Neural crest cell (in vitro differentiated cells): ENCODE results near the gene GJA3. TPM values are rescaled to one million over a fixed set of nuclear protein-coding genes. Genes with fewer than 3 reads are reported as not detected.

ENCODE experiments used
- DNase-seq: peaks from one replicate; pipeline ENCODE4 v3.0.0; 2021; ENCODE audit warnings: low read depth, mixed read lengths, low spot score
- H3K27ac Mint-ChIP-seq: one replicate; pipeline ENCODE4 v1.8.0; 2021; ENCODE audit warnings: mild to moderate bottlenecking, mixed read lengths; ENCODE audit not compliant: unreplicated experiment
- H3K27me3 Mint-ChIP-seq: 2 replicates; pipeline ENCODE4 v1.8.0; 2021; ENCODE audit warnings: low read depth, mild to moderate bottlenecking, mixed read lengths
- H3K36me3 Mint-ChIP-seq: 2 replicates; pipeline ENCODE4 v1.8.0; 2021; ENCODE audit warnings: low read depth, mild to moderate bottlenecking, mixed read lengths
- H3K4me1 Mint-ChIP-seq: 2 replicates; pipeline ENCODE4 v1.8.0; 2021; ENCODE audit warnings: mixed read lengths
- H3K4me3 Mint-ChIP-seq: one replicate; pipeline ENCODE4 v1.8.0; 2021; ENCODE audit warnings: mild to moderate bottlenecking, mixed read lengths
- H3K9me3 Mint-ChIP-seq: 2 replicates; pipeline ENCODE4 v1.8.0; 2021; ENCODE audit warnings: mixed read lengths
- total RNA-seq: library from RNA; stranded (reverse); gene quantifications from 2 replicates; pipeline ENCODE4 v1.2.1, GENCODE V29; 2021
- TF ChIP-seq, protein P1 (sequence below): fragments of 200-600 bp; sonication (generic); conservative IDR thresholded peaks from 2 replicates; pipeline ENCODE4 v1.5.0; 2021; ENCODE audit warnings: antibody characterized with exemption, mild to moderate bottlenecking

Gene GJA3
- total RNA-seq, 1 donor from 2014 or later, result not detected

DNA sequence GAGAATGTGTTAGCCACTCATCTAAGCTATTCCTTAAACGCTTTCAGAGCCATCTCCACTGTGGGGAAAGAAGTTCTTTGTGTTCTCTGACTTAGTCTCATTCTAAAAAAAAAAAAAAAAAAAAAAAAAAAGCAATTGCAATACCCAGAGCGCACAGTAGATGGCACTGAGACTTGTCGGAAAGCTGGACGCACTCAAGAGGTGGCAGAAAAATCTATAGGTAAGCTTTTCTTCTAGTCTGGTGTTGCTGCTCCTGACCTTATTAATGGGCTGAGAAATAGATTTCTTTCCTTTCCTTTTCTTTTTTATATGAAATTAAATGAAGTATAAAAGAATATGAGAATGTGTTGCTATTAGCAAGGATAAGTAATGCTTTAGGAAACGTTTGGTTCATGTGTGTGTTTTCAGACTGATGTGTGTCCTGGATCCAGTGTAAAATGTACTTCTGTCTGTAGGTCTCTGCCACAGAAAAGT lies 36.5 kb upstream of the GJA3 start:
- no peak overlapping the region for H3K4me3 Mint-ChIP-seq
- no peak overlapping the region for H3K27ac Mint-ChIP-seq
- peaks cover 3% of the 10 kb centered on the region for H3K36me3 Mint-ChIP-seq
- H3K4me1 Mint-ChIP-seq, result peaks cover 6% of the 10 kb centered on the region
- H3K9me3 Mint-ChIP-seq, result peaks cover 4% of the 10 kb centered on the region
- no peak for DNase-seq
- TF ChIP-seq, protein P1, sequence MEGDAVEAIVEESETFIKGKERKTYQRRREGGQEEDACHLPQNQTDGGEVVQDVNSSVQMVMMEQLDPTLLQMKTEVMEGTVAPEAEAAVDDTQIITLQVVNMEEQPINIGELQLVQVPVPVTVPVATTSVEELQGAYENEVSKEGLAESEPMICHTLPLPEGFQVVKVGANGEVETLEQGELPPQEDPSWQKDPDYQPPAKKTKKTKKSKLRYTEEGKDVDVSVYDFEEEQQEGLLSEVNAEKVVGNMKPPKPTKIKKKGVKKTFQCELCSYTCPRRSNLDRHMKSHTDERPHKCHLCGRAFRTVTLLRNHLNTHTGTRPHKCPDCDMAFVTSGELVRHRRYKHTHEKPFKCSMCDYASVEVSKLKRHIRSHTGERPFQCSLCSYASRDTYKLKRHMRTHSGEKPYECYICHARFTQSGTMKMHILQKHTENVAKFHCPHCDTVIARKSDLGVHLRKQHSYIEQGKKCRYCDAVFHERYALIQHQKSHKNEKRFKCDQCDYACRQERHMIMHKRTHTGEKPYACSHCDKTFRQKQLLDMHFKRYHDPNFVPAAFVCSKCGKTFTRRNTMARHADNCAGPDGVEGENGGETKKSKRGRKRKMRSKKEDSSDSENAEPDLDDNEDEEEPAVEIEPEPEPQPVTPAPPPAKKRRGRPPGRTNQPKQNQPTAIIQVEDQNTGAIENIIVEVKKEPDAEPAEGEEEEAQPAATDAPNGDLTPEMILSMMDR, result peak; percentile 79
- peaks cover 48% of the 10 kb centered on the region for H3K27me3 Mint-ChIP-seq

DNA sequence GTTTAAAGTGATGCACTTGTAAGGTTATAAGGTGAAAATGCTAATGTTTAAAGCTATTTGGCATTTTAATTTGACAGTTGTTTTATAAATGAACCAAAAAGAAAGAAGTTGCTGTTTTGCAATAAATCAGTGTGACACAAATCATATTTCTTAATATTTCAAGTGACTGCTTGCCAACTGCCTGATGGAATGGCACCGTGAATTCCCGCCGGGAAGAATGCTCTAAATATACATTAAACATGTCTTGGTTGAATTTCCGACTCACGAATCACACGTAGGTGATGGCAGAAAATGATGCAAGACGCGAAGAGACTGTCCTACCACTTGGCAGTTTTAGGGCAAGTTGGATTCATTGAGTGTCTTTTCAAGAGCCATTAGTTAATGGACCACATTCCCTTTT lies 34.9 kb upstream of the GJA3 start:
- no peak for DNase-seq
- H3K27me3 Mint-ChIP-seq, result peaks cover 64% of the 10 kb centered on the region
- TF ChIP-seq, protein P1, result no peak
- no peaks in the 10 kb centered on the region for H3K36me3 Mint-ChIP-seq
- H3K9me3 Mint-ChIP-seq, result peaks cover 4% of the 10 kb centered on the region
- H3K27ac Mint-ChIP-seq, result no peak overlapping the region
- H3K4me3 Mint-ChIP-seq, result peak overlapping the region; percentile 5
- H3K4me1 Mint-ChIP-seq, result peaks cover 9% of the 10 kb centered on the region

DNA sequence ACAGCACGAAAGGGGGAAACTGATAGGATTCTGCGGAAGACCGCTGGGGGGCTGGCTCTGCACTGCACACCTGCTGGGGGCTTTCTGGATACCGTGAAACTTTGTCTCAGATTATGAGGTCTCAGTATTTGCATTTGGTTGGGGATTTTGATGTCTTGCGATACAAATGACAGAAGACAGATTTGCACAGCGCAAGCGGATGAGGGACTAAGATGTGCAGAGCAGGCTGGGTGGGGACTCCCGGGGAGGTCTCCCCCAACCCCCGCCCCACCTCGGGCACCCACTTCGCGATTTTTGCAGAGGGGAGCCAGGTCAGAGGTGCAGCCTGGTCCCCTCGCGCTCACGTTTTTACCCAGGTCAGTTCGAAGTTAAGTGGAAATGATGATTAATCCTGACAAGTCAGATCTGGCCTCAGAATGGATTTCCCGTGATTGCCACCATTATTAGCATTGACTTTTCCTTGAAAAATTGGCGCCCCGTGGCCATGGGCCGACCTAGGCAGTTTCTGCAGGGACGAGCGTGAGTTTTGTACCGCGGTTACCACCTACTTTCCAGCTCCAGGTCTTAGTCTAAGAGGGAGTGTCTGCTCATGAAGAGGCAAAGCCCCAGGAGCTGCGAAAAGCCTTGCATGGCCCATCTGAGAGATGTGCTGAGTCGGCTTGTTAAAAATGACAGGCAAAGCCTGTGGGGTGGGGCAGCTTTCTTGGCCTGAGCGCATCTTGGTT lies 33.2 kb upstream of the GJA3 start:
- Mint-ChIP-seq H3K27ac (no peak overlapping the region), H3K27me3 (peaks cover 81% of the 10 kb centered on the region)

DNA sequence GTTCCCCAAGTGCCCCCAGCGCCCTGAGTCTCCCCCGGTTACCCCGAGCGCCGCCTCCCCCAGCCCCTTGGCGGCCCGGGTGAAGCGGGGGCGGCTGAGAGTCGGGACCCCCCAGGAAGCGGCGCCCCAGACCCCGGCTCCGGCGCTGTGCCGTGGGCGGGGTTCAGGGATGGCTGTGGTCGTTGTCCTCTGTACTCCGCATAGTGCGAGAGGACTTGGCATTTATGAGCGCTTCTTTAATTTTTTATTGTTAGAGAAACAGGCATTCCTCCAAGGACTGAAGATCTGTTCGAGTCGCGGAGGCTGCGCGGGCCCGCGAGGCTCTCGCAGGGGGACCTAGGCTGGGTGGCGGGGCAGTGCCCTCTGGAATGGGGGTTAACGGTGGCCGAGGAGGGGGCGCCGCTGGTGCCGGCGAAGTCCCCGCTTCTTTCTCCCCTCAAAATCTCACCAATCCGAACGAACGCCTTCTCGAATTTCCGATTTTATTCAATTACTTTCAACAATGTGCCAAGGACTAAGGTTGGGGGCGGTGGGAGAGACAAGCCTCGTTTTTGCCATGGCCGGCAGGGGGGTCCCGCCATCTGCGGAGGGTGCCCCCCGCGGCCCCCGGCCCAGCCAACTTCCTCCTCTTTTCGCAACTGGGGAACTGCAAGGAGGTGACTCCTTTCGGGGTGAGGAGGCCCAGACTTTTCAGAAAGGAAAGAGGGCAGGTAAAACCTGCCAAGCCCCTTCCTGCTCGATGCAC lies 32.5 kb upstream of the GJA3 start:
- no peak for DNase-seq
- H3K27ac Mint-ChIP-seq, result no peak overlapping the region
- peak overlapping the region; percentile 61 for H3K4me3 Mint-ChIP-seq
- H3K9me3 Mint-ChIP-seq, result no peaks in the 10 kb centered on the region
- TF ChIP-seq, protein P1, result no peak
- no peaks in the 10 kb centered on the region for H3K36me3 Mint-ChIP-seq
- H3K27me3 Mint-ChIP-seq, result peaks cover 86% of the 10 kb centered on the region
- peaks cover 9% of the 10 kb centered on the region for H3K4me1 Mint-ChIP-seq

More for the DNA sequence above, 33.2 kb upstream of the GJA3 start:
- Mint-ChIP-seq H3K4me1 (peaks cover 9% of the 10 kb centered on the region), H3K4me3 (peak overlapping the region; percentile 61), H3K9me3 (no peaks in the 10 kb centered on the region), H3K36me3 (no peaks in the 10 kb centered on the region)
- DNase-seq, result no peak
- TF ChIP-seq, protein P1, result no peak

DNA sequence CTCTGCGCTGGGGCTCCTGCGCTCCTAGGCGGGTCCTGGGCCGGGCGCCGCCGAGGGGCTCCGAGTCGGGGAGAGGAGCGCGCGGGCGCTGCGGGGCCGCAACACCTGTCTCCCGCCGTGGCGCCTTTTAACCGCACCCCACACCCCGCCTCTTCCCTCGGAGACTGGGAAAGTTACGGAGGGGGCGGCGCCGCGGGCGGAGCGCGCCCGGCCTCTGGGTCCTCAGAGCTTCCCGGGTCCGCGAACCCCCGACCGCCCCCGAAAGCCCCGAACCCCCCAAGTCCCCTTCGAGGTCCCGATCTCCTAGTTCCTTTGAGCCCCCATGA lies 31.9 kb upstream of the GJA3 start, which contains the start of gene GJB2:
Gene GJB2 (minus strand): TSS at position 103 of the 326 bp plus-strand sequence. CDS start 3,357 bp downstream, outside the sequence.
- peaks cover 89% of the 10 kb centered on the region for H3K27me3 Mint-ChIP-seq
- no peak within 1 kb of the TSS for H3K27ac Mint-ChIP-seq
- peak within 1 kb of the TSS; percentile 82 for H3K4me3 Mint-ChIP-seq
- TF ChIP-seq, protein P1, result no peak
- peaks cover 9% of the 10 kb centered on the region for H3K4me1 Mint-ChIP-seq
- H3K36me3 Mint-ChIP-seq, result no peaks in the 10 kb centered on the region
- H3K9me3 Mint-ChIP-seq, result no peaks in the 10 kb centered on the region
- no peak for DNase-seq
